IMR-90 (cell line): ENCODE measurements around the gene LRCH4. TPM values are rescaled to one million over a fixed set of nuclear protein-coding genes. Genes with fewer than 3 reads are reported as not detected.

Source experiments
- ATAC-seq: fragments of 200-7000 bp; cut with Tn5 transposase; 2 replicates; pipeline ENCODE4 v1.9.1; 2020; ENCODE audit warnings: low read depth, mild to moderate bottlenecking, moderate library complexity
- BruUV-seq: library from RNA; stranded (reverse); fragments of 400-500 nt; replicated peaks from 2 replicates; lab custom pipeline; 2021; lab: Mats Ljungman, UMichigan
- CTCF ChIA-PET: fragments of 300-600 bp; formaldehyde crosslinking; extraction: SDS; loops from one replicate; lab custom pipeline; 2021; ENCODE audit warnings: antibody characterized with exemption; lab: Yijun Ruan, JAX
- POLR2A ChIA-PET: fragments of 300-600 bp; sonication (Branson Sonifier 250); formaldehyde crosslinking; loops from one replicate; lab custom pipeline; 2022; ENCODE audit warnings: antibody characterized with exemption; ENCODE audit not compliant: unreplicated experiment; lab: Charles Lee
- DNase-seq: peaks from one replicate; pipeline ENCODE4 v3.0.0; 2013
- H2AFZ ChIP-seq: replicated peaks from 2 replicates; pipeline ENCODE3; 2013; ENCODE audit warnings: low read length, mild to moderate bottlenecking; ENCODE audit not compliant: poor library complexity
- H2AK5ac ChIP-seq: 2 replicates; pipeline ENCODE4 v1.6.1; 2013; ENCODE audit warnings: low read depth, low read length, inconsistent platforms
- H2AK9ac ChIP-seq: replicated peaks from 2 replicates; pipeline ENCODE3; 2013; ENCODE audit warnings: mild to moderate bottlenecking, low read depth, low read length, moderate library complexity; ENCODE audit not compliant: poor library complexity
- H2BK120ac ChIP-seq: 2 replicates; pipeline ENCODE4 v1.6.1; 2013; ENCODE audit warnings: low read depth, low read length, inconsistent platforms
- H2BK15ac ChIP-seq: 3 replicates; pipeline ENCODE4 v1.6.1; 2013; ENCODE audit warnings: low read depth, low read length, inconsistent platforms
- H2BK20ac ChIP-seq: 2 replicates; pipeline ENCODE4 v1.6.1; 2013; ENCODE audit warnings: low read depth, mild to moderate bottlenecking, inconsistent platforms, low read length, moderate library complexity
- H2BK5ac ChIP-seq: 2 replicates; pipeline ENCODE4 v1.6.1; 2013; ENCODE audit warnings: mild to moderate bottlenecking, low read depth, low read length, inconsistent platforms; ENCODE audit not compliant: poor library complexity, severe bottlenecking
- H3K14ac ChIP-seq: replicated peaks from 2 replicates; pipeline ENCODE4 v1.6.1; 2013; ENCODE audit warnings: low read depth, low read length, inconsistent platforms
- H3K18ac ChIP-seq: 2 replicates; pipeline ENCODE4 v1.6.1; 2013; ENCODE audit warnings: low read depth, low read length, control low read depth
- H3K23ac ChIP-seq: 2 replicates; pipeline ENCODE4 v1.6.1; 2013; ENCODE audit warnings: low read depth, low read length, inconsistent platforms
- H3K27ac ChIP-seq: 2 replicates; pipeline ENCODE4 v1.5.1; 2013; ENCODE audit warnings: mild to moderate bottlenecking, control low read depth, low read length; ENCODE audit not compliant: insufficient read depth
- H3K27me3 ChIP-seq: 2 replicates; pipeline ENCODE4 v1.6.1; 2013; ENCODE audit warnings: low read length; ENCODE audit not compliant: control insufficient read depth, insufficient read depth
- H3K36me3 ChIP-seq: 2 replicates; pipeline ENCODE4 v1.6.1; 2013; ENCODE audit warnings: low read length, mixed read lengths; ENCODE audit not compliant: control insufficient read depth, insufficient read depth
- H3K4ac ChIP-seq: 2 replicates; pipeline ENCODE4 v1.6.1; 2013; ENCODE audit warnings: low read depth, low read length, inconsistent platforms
- H3K4me1 ChIP-seq: 2 replicates; pipeline ENCODE4 v1.6.1; 2013; ENCODE audit warnings: low read length, mixed read lengths; ENCODE audit not compliant: control insufficient read depth, insufficient read depth
- H3K4me2 ChIP-seq: 2 replicates; pipeline ENCODE4 v1.6.1; 2013; ENCODE audit warnings: low read depth, mild to moderate bottlenecking, control low read depth, low read length, moderate library complexity
- H3K4me3 ChIP-seq: 2 replicates; pipeline ENCODE4 v1.5.1; 2013; ENCODE audit warnings: low read depth, mild to moderate bottlenecking, control low read depth, low read length, moderate library complexity; ENCODE audit not compliant: insufficient read depth
- H3K56ac ChIP-seq: 2 replicates; pipeline ENCODE4 v1.6.1; 2013; ENCODE audit warnings: low read length, inconsistent platforms; ENCODE audit not compliant: insufficient read depth; ENCODE audit errors: extremely low read depth
- H3K79me1 ChIP-seq, 2 experiments: 2 replicates each; pipeline ENCODE4 v1.6.1; 2013; ENCODE audit warnings: low read length in 2 of 2, inconsistent platforms in 1 of 2, low read depth in 1 of 2
- H3K9ac ChIP-seq: 2 replicates; pipeline ENCODE4 v1.6.1; 2013; ENCODE audit warnings: low read depth, low read length, control low read depth
- H3K9me1 ChIP-seq: 2 replicates; pipeline ENCODE4 v1.6.1; 2013; ENCODE audit warnings: low read length, inconsistent platforms; ENCODE audit not compliant: insufficient read depth
- H3K9me3 ChIP-seq: 2 replicates; pipeline ENCODE4 v1.6.1; 2013; ENCODE audit warnings: low read length; ENCODE audit not compliant: control insufficient read depth, insufficient read depth
- H4K20me1 ChIP-seq: 2 replicates; pipeline ENCODE4 v1.6.1; 2013; ENCODE audit warnings: low read length, inconsistent platforms; ENCODE audit not compliant: insufficient read depth
- H4K5ac ChIP-seq: 2 replicates; pipeline ENCODE4 v1.6.1; 2013; ENCODE audit warnings: mild to moderate bottlenecking, low read depth, low read length, control low read depth
- H4K8ac ChIP-seq, 2 experiments: 2 replicates each; pipeline ENCODE4 v1.6.1; 2013; ENCODE audit warnings: low read depth in 2 of 2, low read length in 2 of 2, control low read depth in 1 of 2, inconsistent platforms in 1 of 2
- H4K91ac ChIP-seq: 2 replicates; pipeline ENCODE4 v1.6.1; 2013; ENCODE audit warnings: low read depth, low read length, inconsistent platforms; ENCODE audit not compliant: insufficient read depth
- BHLHE40 ChIP-seq: fragments of 150-350 bp; IDR thresholded peaks from 2 replicates; pipeline ENCODE4 v1.6.1; 2016; ENCODE audit warnings: mild to moderate bottlenecking, low read depth, low read length
- CHD1 ChIP-seq: IDR thresholded peaks from 2 replicates; pipeline ENCODE4 v1.6.1; 2012; ENCODE audit warnings: low read depth, low read length, improper control_type of control experiment
- FOS ChIP-seq: fragments of 150-350 bp; IDR thresholded peaks from 2 replicates; pipeline ENCODE4 v1.6.1; 2016; ENCODE audit warnings: low read depth, low read length
- MAFK ChIP-seq: IDR thresholded peaks from 2 replicates; pipeline ENCODE4 v1.6.1; 2012; ENCODE audit warnings: low read depth, low read length, improper control_type of control experiment
- MAZ ChIP-seq: IDR thresholded peaks from 2 replicates; pipeline ENCODE4 v1.6.1; 2012; ENCODE audit warnings: low read depth, mild to moderate bottlenecking, low read length, improper control_type of control experiment, moderate library complexity, borderline replicate concordance
- MXI1 ChIP-seq: IDR thresholded peaks from 2 replicates; pipeline ENCODE4 v1.6.1; 2012; ENCODE audit warnings: low read depth, mild to moderate bottlenecking, low read length, moderate library complexity, borderline replicate concordance
- RAD21 ChIP-seq: IDR thresholded peaks from 2 replicates; pipeline ENCODE4 v1.6.1; 2012; ENCODE audit warnings: low read length, improper control_type of control experiment
- RCOR1 ChIP-seq: IDR thresholded peaks from 2 replicates; pipeline ENCODE4 v1.6.1; 2012; ENCODE audit warnings: mild to moderate bottlenecking, low read length, improper control_type of control experiment; ENCODE audit not compliant: insufficient replicate concordance
- SMC3 ChIP-seq: fragments of 150-350 bp; IDR thresholded peaks from 2 replicates; pipeline ENCODE4 v1.6.1; 2016; ENCODE audit warnings: low read depth, mild to moderate bottlenecking, antibody characterized with exemption, low read length, moderate library complexity
- WGBS, 2 experiments: methylation state at CpG; one replicate each; pipeline versions ENCODE4 v1.1.5 to v1.1.7; 2013; ENCODE audit warnings: missing lambda C conversion rate in 2 of 2; ENCODE audit not compliant: insufficient read length in 1 of 2; ENCODE audit errors: extremely low coverage in 2 of 2; 5-methylcytosine and 5-hydroxymethylcytosine counted together
- dilution Hi-C: fragments of 300-500 bp; cut with HindIII; formaldehyde crosslinking; loops from one replicate; pipeline ENCODE4 v1.14.3; 2018; ENCODE audit warnings: low sequenced_read_pairs; ENCODE audit not compliant: unreplicated experiment
- in situ Hi-C: fragments of 300-500 bp; cut with MboI; formaldehyde crosslinking; loops from 3 replicates; pipeline ENCODE4 v1.14.3; 2019; ENCODE audit warnings: low sequenced_read_pairs, inconsistent platforms, mixed read lengths
- intact Hi-C: fragments of 100-400 bp; cut with micrococcal nuclease; formaldehyde crosslinking; loops from 2 replicates; pipeline ENCODE4 v1.10.0; 2022
- polyA plus RNA-seq, 3 experiments: library from polyadenylated mRNA; depleted of rRNA; stranded (reverse); fragments of >200 nt; gene quantifications; 2 replicates each; pipeline ENCODE4 v1.2.3, GENCODE V29; 2012; ENCODE audit warnings: low replicate concordance in 1 of 3
- total RNA-seq: library from RNA; depleted of rRNA; stranded (reverse); fragments of >200 nt; gene quantifications from 2 replicates; pipeline ENCODE4 v1.2.3, GENCODE V29; 2012
- TF ChIP-seq, protein P1 (sequence below): conservative IDR thresholded peaks from 2 replicates; pipeline ENCODE4 v1.5.1; 2012; ENCODE audit warnings: mild to moderate bottlenecking, low read depth, low read length, improper control_type of control experiment
- TF ChIP-seq, protein P2 (sequence below): fragments of 150-350 bp; IDR thresholded peaks from 2 replicates; pipeline ENCODE4 v1.6.1; 2017; ENCODE audit warnings: mild to moderate bottlenecking, antibody characterized with exemption, low read length, low read depth

Gene LRCH4
- total and polyA plus RNA-seq, 2 of the 4 experiments (the other 2 are of a cell fraction) = 5.0 to 41.3 TPM

DNA sequence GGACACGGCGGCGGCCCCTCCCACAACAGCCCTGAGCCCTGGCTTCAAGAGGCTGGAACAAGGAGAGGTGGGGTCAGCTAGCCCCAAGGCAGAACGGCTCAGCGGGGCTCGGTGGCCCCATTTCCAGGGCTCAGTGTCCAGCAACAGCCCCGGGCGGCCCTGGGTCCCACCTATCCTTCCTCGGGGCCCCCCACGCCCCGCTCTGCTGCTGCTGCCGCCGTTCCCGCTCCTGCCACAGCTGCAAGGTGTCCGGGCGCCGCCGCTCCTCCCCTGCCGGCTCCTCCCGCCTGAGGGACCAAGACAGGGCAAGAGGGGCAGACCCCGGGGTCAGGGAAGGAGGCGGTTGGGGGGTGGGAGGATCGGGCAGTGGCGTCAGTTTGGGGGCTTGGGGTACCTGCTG is 8.8 kb downstream of the LRCH4 start (continued):
- TF ChIP-seq, protein P1, sequence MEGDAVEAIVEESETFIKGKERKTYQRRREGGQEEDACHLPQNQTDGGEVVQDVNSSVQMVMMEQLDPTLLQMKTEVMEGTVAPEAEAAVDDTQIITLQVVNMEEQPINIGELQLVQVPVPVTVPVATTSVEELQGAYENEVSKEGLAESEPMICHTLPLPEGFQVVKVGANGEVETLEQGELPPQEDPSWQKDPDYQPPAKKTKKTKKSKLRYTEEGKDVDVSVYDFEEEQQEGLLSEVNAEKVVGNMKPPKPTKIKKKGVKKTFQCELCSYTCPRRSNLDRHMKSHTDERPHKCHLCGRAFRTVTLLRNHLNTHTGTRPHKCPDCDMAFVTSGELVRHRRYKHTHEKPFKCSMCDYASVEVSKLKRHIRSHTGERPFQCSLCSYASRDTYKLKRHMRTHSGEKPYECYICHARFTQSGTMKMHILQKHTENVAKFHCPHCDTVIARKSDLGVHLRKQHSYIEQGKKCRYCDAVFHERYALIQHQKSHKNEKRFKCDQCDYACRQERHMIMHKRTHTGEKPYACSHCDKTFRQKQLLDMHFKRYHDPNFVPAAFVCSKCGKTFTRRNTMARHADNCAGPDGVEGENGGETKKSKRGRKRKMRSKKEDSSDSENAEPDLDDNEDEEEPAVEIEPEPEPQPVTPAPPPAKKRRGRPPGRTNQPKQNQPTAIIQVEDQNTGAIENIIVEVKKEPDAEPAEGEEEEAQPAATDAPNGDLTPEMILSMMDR = no peak
- TF ChIP-seq MAFK = no peak

DNA sequence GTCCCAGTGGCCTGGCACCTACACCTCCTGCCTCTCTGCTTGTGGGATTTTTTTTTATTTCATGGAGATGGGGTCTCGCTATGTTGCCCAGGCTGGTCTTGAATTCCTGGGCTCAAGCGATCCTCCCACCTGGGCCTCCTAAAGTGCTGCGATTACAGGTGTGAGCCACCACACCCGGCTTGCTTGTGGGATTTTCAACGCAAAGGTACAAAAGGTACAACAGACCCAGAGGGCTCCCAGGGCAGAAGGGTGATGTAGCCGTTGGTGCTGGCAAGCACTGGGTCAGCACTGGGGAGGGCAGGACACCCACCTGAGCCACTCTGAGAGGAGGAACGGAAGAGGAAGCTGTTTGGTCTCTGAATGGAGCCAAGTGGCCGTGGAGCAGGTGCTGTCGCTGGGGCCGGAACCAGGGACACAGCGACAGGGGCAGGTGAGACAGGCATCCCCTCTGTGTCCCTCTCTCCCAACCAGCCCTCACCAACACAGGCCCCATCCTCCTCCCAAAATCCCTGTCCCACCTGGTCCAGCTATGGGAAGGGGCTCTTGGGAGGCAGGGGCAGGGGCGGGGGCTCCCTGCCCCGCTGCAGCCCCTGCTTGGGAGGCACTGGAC is 9.4 kb downstream of the LRCH4 start:
- ATAC-seq = no peak
- CTCF ChIA-PET = no interaction called here
- no peak overlapping the region for H3K27ac ChIP-seq
- TF ChIP-seq, protein P1 = no peak
- TF ChIP-seq RAD21 (no peak), MXI1 (no peak), MAFK (no peak), BHLHE40 (no peak), MAZ (no peak), CHD1 (no peak), RCOR1 (no peak), SMC3 (no peak), FOS (no peak)
- TF ChIP-seq, protein P2, sequence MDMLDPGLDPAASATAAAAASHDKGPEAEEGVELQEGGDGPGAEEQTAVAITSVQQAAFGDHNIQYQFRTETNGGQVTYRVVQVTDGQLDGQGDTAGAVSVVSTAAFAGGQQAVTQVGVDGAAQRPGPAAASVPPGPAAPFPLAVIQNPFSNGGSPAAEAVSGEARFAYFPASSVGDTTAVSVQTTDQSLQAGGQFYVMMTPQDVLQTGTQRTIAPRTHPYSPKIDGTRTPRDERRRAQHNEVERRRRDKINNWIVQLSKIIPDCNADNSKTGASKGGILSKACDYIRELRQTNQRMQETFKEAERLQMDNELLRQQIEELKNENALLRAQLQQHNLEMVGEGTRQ = no peak

More for the DNA sequence above, 9.4 kb downstream of the LRCH4 start:
- Histone ChIP-seq H2BK20ac (no peak overlapping the region), H3K9ac (no peak overlapping the region), H3K18ac (no peak overlapping the region), H3K56ac (no peak overlapping the region), H4K91ac (no peak overlapping the region), H3K4me1 (no peaks in the 10 kb centered on the region), H3K36me3 (peaks cover 66% of the 10 kb centered on the region), H3K23ac (no peak overlapping the region), H2AK5ac (no peak overlapping the region), H2BK15ac (no peak overlapping the region), H4K8ac (no peak overlapping the region), H3K4me2 (no peak overlapping the region), H3K4me3 (no peak overlapping the region), H3K4ac (no peak overlapping the region), H3K27me3 (no peaks in the 10 kb centered on the region), H3K79me1 (peaks cover 11 to 29% of the 10 kb centered on the region in 2 experiments), H2BK5ac (no peak overlapping the region), H4K5ac (no peak overlapping the region), H4K20me1 (peaks cover 13% of the 10 kb centered on the region; the same call in 1 of the 2 replicates), H3K9me3 (no peaks in the 10 kb centered on the region), H2BK120ac (no peak overlapping the region), H3K14ac (no peak overlapping the region), H3K9me1 (peaks cover 5% of the 10 kb centered on the region), H2AK9ac (no peak overlapping the region), H2AFZ (no peak overlapping the region)
- dilution Hi-C loops = no loop called here
- no TSS peak for BruUV-seq
- POLR2A ChIA-PET = interaction anchor here (0.6 kb wide), 1 partner anchor 661 kb away, joined by 5 read pairs; the partner anchor contains the start of gene CLDN15
- intact Hi-C loops = no loop called here
- in situ Hi-C loops = loop anchor here (25.0 kb wide), 1 partner anchor 286 kb away; the partner anchor contains the start of genes SLC12A9 and TRIP6
- 95% methylated on average over 5 of the region's 13 CpGs; no CpG with 5 or more reads in 1 of the 2 experiments for WGBS, 2 experiments
- no peak for DNase-seq
